Mammary epithelial cell (primary cell): ENCODE measurements around the gene NUDT13.

ENCODE experiments used
- CTCF ChIP-seq, 2 donors: IDR thresholded peaks in 1 of 2; conservative IDR thresholded peaks in 1 of 2; 2 replicates each; pipeline ENCODE4 v1.5.1; 2011 to 2012; ENCODE audit warnings: inconsistent platforms in 2 of 2, low read length in 2 of 2, mild to moderate bottlenecking in 2 of 2, control low read depth in 1 of 2, low read depth in 1 of 2; ENCODE audit not compliant: insufficient read depth in 1 of 2; ENCODE audit errors: extremely low read depth in 1 of 2
- EZH2 ChIP-seq: IDR thresholded peaks from 2 replicates; pipeline ENCODE4 v1.6.1; 2012; ENCODE audit warnings: low read length, inconsistent platforms, borderline replicate concordance

- TF ChIP-seq CTCF (conservative IDR thresholded peaks at IDR 0.05 in 1 of 2, IDR thresholded peaks at IDR 0.05 in 1 of 2; ENCODE audit: extremely low read depth in 1 of 2, insufficient read depth in 1 of 2, low read depth in 1 of 2, low read length in 2 of 2) (no peak), EZH2 (no peak)
These were observed 27.0 kb upstream of the NUDT13 start for GRCh38 chr10:73083221-73083620.
